Fibroblast of gingiva (primary cell): ENCODE measurements around the gene ARPP19.

ENCODE experiments used
- DNase-seq: peaks from one replicate; pipeline ENCODE4 v3.0.0-alpha.2; 2011; ENCODE audit warnings: low read depth

Gene ARPP19

DNA sequence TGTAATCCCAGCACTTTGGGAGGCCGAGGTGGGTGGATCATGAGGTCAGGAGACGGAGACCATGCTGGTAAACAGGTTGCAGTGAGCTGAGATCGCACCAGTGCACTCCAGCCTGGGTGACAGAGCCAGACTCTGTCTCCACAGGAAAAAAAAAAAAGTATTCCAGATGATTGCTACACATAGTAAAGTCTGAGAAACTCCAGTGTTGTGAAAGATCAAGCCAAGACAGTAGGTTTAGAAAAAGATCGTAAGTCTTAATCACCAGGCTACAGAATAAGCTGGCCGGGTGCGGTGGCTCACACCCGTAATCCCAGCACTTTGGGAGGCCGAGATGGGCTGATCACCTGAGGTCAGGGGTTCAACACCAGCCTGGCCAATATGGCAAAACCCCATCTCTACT lies 56.0 kb downstream of the ARPP19 start:
- DNase-seq, result peak; percentile 24

DNA sequence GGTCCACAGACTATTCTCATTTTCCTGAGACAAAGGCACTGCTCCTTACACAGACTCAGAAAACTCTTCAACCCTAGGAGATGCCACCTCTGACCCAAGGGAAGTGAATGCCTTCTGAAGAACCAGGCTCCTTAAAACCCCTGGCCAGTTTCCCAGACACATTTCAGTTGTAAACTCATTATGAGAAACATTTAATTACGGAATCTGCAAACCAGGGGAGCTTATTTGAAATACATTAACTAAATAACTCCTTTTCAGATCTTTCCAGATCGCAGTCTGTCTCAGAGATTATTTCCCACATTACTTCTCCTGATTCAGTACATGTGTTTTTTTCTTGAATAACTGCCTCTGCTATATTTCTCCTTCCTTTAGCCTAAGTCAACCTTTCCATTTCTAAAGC lies 57.7 kb downstream of the ARPP19 start:
- no peak for DNase-seq

DNA sequence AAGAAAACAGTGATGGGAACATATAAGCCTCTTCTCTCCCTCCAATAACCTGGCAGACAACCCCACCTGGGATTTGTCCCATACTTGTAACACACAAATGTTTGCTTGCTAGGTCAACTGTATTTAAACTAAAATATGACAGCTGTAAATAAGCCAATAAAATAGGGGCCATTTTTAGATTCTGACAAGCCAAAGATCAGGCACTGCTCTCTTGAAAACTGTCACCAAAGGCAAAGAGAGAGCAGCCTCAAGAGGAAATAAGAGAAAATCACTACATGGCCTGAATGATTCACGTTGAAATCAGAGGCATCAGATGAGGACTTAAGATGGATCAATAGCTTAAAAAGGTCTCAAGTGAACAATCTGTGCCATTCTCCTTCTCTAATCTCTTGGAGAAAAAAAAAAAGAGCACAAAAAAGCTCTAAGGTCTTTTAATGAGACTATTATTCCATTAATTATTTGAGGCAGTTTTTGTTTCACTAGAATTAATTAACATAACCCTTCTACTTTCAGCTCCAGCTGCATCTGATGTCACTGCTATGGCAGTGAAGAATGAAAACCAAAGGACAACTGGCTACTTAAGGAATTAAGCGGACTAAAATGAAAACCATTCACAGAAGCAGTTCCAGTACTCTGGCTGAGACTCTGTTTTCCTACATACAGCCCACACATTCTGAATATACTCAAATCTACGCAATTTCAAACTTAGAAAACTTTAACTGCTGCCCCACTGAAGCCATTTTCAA lies 59.2 kb downstream of the ARPP19 start:
- no peak for DNase-seq

DNA sequence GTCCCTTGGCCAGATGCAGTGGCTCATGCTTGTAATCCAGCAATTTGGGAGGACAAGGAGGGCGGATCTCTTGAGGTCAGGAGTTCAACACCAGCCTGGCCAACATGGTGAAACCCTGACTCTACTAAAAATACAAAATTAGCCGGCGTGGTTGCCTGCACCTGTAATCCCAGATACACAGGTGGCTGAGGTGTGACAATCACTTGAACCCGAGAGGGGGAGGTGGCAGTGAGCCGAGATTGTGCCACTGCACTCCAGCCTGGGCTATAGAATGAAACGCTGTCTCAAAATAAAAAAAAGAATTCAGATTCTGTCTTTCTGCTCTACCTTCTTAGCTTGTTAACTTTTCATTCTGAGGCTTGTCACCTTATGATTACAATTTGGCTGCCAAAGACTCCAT lies 62.3 kb downstream of the ARPP19 start:
- DNase-seq, result no peak

DNA sequence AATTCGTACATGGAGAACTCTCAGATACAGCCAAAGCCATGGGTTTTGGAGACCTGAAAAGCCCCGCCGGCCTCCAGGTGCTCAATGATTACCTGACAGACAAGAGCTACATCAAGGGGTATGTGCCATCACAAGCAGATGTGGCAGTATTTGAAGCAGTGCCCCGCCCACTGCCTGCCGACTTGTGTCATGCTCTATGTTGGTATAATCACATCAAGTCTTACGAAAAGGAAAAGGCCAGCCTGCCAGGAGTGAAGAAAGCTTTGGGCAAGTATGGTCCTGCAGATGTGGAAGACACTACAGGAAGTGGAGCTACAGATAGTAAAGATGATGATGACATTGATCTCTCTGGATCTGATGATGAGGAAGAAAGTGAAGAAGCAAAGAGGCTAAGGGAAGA lies 63.7 kb downstream of the ARPP19 start:
- no peak for DNase-seq

DNA sequence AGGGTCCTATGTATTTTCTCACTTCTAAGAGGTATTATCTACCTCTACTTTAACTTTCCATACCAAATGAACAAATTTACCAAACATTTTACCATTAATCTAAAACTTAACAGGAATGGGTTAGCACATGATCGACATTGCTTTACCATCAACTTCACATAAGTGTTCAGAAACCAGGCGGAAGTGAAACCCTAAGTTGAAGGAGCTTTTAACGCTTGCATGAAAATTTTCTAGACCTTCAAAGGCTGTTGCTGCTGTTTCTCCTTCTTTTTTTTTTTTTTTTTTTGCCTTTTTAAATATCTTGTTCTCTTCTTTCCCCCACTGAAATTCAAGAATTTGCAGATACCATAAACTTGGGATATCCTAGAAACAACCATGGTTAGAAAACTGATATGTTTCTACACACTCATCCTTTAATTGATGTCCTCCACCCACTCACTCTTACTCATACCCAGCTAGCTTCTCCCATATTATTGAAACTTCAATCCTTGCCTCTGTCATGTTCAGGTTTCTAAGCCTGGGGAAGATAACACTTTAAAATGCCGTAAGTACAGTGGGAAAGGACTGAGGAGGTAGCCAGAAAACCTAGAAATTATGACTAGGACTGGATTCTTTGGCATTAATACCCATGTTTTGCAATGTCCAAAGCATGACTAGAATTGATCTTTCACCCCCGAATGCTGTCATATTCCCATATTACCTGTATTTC lies 64.9 kb downstream of the ARPP19 start:
- DNase-seq, result no peak

DNA sequence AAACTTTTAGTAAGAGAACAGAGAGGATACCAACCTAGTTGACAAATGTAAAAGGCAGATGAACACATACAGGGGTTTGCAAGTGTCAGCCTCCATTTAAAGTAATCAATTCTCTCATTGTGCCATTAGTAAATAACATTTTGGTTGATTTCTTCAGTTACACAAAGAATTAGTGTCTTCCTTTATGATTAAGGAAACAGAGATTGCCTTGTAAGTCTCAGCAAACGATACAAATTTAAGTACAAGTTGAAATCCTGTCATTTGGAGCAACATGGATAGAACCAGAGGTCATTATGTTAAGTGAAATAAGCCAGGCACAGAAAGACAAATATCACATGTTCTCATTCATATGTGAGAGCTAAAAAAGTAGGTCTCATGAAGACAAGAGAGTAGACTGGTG lies 66.2 kb downstream of the ARPP19 start:
- DNase-seq, result no peak

DNA sequence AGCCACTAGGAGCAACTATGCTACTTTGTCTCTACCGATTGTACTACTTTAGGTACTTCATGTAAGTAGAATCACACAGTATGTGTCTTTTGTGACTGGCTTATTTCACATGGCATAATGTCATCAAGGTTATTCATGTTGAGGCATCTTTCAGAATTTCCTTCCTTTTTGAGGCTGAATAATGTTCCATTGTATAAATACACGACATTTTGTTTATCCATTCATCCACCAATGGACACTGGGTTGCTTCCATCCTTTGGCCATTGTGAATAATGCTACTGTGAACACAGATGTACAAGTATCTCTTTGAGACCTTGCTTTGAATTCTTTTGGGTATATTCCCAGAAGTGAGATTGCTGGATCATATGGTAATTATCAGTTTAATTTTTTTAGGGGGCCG lies 69.3 kb downstream of the ARPP19 start:
- no peak for DNase-seq

DNA sequence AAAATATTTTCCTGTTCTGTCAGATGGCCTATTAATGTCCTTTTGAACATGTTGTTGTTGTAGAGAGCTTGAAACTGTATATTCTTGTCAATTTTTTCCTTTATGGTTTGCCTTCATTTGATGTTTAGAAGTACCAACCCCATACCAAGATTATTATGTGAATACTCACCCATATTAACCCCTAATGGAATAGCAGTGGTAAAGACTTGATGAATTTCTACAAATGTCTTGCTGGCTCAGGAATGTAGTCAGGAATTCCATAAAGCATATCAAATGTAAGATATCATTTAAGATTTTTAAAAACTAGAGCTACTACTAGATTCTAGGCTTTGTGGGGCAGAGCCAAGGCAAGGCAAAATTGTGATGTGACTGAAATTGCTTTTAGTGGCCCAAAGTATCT lies 70.1 kb downstream of the ARPP19 start:
- no peak for DNase-seq
